NCI-H1436 treated with DMSO at 0.1 percent for 48 hours (cell line): Measurements from ENCODE around the gene MPPED2.
"Not testable (repeated sequence)": the region's sequence is repeated elsewhere in the genome, so short reads cannot be mapped to it uniquely, and the experiment has no call there.

Source experiments
- DNase-seq: peaks from one replicate; lab custom pipeline; 2025; lab: John Stamatoyannopoulos, UW

MPPED2 gene

DNA sequence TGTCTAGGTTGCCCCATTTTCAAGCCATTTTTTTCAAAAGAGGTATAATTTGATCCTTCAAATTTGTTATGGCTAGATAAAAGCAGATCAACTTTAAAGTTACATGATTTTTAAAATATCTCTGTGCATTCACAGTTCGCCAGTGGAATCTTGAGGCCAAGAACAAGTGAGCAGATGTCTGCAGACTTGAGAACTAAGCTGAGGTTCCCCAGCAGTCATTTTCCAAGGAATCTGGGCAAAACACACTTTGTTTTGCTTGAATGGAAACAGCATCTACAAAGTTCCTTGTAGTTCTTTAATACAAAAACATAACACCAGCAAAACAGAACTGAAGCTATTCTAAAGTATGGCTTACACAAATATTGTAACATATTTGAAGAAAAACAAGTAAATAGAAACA, 7.7 kb downstream of the MPPED2 start:
- no peak for DNase-seq

DNA sequence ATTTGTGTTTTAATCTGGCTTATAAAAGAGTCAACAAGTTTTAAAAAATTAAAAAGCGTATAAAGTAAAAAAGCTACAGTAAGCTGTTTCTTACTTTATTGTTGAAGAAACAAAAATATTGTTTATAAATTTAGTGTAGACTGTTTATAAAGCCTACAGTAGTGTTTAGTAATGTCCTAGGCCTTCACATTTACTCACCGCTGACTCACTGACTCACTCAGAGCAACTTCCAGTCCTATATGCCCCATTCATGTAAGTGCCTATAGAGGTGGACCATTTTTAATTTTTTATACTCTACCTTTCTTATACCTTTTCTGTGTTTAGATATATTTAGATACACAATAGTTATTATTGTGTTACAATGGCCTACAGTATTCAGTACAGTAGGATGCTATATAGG, 12.2 kb downstream of the MPPED2 start:
- no peak for DNase-seq

DNA sequence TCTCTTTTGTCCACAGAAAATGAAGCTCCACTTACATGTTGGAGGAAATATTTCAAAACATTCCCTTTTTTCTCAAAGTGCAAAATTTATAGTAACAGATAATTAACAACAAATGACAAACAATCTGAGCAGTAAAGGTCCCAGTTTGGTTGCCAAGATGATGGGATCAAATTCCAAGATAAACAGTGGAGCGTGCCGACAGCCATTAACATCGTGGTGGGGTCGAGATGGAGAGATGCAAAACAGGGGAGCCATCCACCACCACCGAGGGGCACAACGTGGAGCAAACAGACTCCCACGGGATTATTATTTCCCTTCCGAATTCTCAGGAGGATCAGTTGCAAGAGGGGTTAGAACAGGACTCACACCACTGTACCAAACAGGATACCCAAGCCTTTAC, 17.2 kb downstream of the MPPED2 start:
- DNase-seq, result no peak

DNA sequence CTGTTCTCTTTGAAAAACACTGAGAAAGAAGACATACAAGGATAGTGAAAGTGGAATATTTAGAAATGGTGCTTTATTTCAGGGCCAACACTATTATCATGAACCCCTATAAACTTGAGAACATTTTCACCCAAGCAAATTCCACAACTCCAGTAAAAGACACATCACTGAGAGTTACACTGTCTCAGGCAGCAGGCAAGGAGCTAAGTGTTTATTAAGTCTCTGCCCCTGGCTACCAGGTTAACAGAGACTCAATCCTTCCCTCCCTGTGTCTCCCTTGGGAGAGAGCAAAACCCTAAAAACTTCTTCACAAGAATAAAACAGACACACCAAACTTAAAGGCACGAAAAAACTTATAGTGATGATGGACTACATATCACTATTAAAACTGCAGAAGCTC, 18.5 kb downstream of the MPPED2 start:
- DNase-seq, result no peak

DNA sequence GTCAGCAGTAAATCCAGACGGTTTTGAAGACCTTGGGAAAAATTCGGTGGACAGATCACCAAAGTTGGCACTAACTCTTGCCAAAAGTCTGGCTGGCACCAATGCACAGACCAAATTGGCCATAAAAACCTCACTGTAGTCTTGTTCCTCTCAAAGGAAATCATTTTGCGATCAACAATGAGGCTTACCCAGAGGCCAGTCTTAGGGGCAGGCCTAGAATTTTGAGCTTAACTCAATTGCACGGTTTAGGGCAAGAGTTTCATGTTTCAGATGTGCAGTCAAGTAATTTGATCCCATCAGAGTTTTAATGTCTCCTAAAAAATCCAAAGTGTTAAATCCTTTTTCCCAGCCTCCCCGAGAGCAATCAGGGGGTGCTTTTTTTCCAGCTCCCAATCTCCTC, 19.0 kb downstream of the MPPED2 start:
- DNase-seq, result no peak

DNA sequence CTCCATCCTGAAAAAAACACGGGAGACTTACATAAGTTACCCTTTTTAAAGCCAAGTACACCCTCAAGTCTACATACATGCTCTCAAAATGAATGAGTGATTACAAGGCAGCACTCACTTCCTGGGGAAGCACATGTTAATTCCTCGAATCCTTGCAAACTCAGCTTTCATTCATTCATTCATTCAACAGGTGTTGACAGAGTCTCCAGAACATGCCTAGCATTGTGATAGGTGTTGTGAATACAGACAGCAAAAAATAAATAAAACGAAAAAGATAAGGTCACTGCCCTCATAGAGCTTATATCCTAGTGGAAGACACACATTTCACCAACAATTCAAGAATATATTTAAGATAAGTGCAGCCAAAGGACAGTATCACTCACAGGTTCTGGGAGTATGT, 19.7 kb downstream of the MPPED2 start:
- DNase-seq, result no peak

DNA sequence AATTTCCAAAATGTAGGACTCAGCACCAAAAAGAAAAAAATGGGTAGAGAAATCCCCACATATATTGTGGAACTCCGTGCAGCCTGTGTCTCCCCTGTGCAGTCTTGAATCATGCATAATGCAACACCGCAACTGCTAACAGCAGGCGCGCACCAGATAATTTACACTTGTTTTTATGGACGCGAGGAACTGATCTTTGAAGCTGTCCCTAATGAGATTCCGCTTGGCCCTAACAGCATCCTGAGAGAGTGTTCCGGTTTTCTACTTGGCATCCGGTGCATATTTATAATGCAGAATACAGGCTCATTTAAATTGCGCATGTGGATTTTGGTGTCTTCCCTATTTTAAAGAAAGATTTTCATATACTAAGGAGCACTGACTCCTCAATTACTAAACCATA, 21.1 kb downstream of the MPPED2 start:
- no peak for DNase-seq

DNA sequence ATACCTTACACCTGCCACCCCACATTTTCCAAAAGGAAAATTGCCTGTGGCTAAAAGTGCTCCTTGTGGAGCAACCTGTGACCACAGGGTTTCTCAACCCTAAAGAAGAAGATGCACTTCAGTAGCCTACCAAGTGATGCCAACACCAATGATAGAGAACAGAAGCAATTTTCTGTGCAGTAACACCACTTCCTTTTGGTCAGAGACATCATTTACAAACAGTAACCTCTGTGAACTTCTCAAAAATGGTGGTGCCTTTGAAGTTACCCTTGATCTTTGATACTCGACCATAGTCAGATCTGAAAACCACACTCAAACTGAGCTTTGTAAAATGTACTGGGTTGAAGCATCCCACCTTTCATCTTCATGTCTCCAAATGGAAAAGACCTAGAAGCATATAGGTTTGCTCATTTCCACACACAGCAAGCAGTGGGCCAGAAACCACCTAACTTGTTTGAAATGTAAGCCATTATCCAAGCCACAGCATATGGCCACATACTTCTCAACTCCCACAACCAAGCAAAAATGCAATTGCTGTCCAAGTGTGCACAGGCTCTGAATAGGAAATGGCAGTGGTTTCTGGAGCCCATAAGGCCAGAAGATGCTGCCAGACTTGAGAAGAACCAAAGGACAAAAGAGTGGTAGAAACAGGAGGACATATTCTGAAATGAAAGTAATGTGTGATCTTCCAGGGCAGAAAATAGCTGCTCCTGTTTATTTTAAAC, 24.3 kb downstream of the MPPED2 start:
- DNase-seq, result no peak

DNA sequence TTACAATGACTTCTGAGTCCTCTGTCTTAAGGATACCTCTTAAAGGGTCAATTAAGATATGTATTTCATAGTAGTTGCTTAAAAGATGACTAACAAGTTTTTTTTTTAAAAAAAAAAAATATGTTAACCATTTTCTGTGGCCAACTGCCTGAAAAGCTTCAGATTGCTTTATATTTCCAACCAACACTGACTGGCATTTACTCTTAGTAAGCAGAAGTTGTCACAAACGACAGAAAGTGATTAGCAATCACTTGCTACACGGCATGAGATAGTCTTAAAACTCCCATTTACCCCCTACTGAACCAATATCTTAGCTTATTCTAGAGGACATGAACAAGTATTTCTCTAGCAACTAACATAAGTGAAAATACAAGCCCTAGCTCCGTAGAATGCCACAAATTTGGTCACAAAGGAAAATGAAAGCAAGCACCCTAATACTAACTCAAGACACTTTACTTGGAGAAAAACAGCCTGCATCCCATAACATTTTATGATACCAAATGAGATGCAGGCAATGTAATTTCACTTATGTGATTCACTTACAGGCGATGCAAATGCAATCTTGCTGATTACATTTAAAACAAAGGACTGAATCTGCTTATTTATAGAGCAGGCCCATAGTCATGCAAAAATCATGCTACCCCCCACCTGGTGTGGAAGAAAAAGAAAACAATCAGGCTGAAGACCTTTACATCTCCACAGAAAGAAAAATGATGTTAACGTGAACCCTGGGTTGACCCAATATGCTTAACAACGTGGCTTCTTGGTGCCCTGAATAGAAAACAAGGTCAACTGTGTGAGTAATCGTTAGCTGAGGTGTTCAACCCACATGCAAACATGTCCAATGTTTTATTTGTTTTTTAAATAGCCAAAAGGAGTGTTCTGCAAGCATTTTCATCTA, 25.7 kb downstream of the MPPED2 start:
- DNase-seq, result no peak

DNA sequence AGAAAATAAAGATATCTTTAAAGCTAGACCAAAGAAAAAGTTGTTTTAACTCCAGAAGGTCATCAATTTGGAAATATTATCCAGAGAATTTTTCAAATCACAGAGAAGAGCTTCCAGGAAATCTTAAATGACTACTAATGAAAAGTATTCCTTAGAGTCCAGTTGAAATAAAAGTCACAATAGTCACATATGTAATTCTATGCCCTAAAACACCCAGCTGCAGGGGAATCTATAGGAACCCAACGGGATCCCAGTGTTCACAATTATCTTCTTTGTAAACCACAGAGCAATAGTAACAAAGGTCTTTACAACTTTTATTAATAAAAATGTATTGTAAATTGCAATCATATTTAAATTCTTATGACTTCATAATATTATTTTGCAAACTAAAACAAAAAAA, 27.1 kb downstream of the MPPED2 start:
- DNase-seq, result no peak

DNA sequence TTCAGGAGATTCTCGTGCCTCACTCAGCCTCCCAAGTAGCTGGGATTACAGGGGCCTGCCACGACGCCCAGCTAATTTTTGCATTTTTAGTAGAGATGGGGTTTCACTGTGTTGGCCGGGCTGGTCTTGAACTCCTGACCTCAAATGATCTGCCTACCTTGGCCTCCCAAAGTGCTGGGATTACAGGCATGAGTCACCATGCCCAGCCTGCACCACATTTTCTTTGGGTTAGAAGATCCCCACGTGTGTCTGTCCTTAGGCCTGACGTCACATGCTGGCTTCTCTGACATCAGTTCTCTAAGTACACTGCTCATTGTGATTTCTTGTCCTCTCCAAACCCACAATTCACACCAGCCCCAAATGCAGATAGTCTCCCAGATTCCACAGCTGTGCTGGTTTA, 31.6 kb downstream of the MPPED2 start:
- not testable (repeated sequence) for DNase-seq

DNA sequence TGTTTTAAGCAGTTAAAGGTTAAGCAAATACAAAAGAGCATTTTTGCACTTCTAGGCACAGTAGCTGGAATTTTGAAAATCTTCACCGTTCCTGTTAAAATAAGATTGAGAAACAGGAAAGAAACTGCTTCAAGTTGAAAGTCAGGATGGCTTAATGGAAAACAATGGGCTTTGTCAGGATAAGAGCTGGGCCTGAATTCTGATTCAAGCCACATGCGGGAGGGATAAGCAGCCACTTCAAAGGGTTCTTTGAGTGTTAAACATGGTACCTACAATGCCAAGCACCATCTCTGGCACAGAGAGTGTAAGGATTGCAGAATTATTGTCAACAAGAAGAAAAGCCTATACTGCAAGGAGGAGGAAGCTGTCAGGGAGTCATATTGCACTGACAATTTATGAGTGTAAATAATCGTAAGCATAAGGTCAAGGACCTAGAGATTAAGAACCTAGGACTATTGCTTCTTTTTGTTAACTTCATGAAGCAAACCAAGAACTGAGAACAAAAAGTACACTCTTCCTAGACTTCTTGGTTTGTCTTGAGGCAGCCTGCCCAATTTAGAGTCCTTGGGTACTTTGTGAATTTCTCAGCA, 32.5 kb downstream of the MPPED2 start:
- DNase-seq, result no peak

DNA sequence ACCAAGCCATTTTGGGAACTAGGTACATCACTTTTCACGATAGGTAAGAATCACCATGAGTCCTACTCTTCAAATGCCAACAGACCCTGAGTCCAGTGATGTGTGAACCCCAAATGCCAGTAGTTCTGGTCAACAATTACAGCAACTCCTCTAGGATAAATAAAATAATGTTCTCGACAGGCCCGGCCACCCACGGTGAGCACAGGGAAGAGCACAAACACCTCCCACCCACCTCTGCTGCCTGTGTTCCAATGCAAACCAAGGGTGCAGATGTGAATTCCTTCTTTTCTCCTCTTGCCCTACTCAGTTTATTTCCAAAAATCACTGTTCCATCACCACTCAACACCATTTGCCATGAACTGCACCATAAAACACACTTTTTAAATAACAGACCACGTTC, 33.3 kb downstream of the MPPED2 start:
- no peak for DNase-seq

DNA sequence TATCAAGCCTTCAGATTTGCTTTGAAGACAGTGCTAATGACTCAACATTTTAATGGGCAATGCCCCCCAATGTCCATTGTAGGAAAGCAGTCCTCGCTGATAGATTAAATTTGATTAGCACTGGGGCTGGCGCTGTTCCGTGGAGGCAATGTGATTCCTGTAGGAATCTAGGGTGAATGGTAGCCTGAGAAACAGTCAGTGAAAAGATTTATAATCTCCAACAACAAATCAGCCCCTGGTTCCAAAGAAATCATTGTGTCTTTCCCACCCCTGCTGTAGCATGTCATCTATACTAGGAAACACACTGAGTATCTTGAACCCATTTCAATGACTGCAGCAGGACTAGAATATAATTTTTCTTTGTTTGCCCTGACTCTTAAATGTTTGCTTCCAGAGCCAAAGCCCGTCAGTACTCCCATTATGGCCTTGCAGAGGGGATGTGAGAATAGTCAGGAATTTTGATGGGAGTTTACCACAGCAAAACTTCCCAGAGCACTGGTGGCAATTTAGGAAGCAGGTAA, 36.1 kb downstream of the MPPED2 start:
- DNase-seq, result no peak

DNA sequence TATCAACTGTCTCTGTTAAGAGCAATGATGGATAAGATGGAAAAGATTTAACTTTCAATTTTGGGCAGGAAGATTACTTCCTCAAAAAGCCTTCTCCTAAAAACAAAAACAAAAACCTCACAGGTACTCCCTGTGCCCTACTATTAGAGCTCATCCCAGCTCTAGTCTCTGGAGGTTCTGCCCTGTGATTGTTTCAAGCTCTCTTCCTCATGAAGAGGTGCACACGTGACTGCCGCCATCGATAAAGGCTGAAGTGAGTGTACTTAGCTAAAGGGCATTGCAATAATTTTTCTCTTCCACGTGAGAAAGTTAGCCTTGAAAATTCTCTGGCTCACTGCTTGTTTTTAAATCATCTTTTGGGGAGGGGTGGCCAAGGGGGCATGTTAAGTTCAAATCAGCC, 36.6 kb downstream of the MPPED2 start:
- DNase-seq, result no peak

DNA sequence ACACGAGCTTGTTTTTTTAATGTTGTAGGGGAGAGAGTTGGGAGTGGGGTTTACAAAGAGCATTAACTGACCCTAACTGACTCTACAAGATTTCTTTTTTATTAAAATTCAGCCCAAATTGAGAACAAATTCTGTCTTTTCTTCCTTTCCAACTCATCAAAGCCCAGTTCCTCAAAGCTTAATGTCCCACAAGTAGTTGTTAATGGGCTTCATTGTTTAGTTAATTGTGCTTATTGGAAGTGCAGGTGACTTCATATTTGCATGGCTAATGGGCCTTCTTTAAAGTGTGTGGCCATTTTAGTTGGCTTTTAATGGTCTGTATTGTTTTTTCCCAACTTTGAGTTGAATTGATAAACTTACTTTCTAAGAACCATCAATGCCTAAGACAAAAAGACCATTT, 39.8 kb downstream of the MPPED2 start:
- DNase-seq, result no peak

DNA sequence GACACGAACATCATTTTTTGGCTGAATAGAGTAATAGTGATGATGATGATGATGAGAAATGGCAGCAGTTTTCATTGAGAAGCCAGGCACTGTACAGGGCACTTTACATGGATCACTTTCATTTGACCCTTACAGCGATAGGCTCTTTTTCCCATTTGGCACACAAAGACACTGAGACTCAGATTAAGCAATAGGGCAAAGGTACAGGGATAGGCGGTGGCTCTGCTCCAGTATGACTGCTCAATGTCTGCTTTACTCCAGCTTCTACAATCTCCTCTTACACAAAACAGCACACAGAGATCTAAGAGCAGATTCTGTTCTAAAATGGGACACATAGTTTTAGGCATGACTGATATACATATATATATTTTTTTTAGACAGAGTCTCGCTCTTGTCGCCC, 40.6 kb downstream of the MPPED2 start:
- no peak for DNase-seq

DNA sequence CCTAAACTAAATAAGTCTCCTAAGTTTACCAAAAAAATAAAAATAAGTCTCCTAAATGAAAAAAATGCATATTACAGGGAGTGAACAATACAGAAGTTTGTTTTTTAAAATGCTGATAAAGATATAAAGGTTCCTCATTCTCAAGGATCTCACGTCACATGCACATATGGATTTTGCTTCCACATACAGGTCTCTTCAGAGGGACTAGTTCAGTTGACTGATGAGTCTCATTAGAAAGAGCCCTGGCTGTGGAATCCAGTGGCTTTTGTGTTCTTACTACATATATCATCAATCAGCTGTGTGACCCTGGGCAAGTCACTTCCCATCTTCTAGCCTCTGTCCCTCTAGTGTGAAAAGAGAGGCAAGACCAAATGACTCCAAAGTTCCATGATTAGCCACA, 43.1 kb downstream of the MPPED2 start:
- no peak for DNase-seq

DNA sequence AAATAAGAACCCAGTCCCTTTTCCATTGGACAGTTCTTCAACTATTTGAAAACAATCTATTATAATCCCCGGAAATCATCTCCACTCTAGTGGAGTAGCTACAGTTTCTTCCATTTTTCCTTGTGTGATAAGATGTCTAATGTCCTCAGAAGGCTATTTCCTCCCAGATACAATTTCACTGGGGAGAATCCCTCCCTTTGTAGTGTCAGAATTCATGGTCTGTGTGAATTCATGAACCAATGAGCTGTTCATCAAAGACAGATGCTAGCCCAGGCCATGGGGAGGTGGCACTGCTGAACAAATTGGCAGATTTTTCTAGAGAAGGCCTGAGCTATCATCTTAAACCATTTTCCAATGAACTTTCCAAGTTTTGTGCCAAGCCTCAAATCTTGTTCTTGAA, 45.4 kb downstream of the MPPED2 start:
- no peak for DNase-seq

DNA sequence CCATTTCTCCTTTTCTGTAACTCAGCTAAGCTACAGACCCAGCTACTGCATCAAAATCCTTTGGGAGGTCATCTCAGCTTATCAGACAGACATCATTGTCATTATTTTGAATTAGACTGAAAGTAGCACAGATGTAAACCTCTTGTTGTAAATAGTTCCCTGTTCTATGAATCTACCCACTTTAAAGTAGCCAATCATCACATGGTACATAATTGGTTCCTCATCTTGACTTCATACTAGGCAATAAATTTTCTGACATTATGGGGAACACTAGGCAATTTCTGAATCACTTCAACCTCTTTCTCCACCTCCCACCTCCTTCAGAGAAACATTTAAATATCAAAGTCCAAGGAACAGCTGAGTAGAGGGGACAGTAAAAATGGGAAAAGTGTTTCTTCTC, 47.9 kb downstream of the MPPED2 start:
- no peak for DNase-seq

DNA sequence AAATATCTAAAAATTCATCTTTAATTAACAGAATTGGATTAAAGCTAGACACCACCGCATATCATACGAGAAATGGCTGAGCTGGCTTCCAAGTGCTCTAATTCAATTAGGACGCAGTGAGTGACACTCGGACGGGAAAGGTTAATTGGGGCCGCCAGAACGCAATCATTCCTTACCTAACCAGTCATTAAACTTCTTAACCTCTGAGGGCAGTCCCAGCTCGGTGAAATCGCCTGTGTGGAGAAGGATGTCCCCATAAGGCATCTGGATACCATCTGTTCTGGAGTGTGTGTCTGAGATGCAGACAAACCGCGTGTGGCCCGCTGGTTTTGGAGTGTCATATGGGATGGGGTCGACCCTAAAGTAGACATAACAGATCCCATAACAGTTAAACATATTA, 50.3 kb downstream of the MPPED2 start:
- no peak for DNase-seq

DNA sequence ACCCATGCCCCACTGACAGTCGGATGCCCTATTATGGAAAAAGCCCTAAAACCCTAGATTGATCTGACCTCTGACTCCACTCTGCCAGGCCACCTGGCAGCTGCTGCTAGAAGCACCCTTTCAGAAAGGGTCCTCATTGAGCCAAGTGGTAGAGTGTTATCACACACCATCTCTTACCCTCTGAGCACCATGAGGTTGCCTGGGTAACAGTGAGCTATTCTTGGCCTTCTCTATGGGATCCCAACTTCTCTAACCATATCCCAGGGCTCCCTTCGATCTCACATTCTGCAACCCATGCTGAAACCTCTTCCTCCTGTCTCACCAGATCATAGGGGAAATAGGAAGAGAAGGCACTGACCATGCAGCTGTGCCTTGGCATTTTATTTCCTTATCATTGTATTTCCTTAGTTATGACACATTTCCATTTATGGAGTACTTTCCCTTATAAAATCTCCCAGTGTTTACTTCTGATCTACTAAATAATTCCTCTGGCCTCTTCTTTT, 52.7 kb downstream of the MPPED2 start:
- DNase-seq, result no peak

DNA sequence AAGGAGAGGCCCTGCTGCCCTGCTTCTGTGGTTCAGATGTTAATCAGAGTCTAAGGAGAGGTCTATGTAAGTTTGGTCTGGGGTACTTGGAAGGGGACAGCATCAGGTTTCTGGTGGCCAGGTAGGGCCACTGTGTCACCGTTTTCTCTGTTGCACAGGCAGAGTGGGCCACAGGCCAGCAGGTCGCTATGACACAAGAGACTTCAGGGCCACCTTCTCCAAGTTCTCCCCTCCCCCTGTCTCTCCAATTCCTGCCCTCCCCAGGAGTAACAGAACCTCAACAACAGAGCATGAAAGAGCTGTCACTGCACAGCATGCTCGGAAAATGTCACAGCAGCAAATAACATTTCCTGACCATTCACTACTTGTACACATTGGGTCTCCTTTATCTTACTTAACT, 58.6 kb downstream of the MPPED2 start:
- no peak for DNase-seq
